Retina (tissue), 1 donor: ENCODE data around the gene METRN.
"Not testable (repeated sequence)": the region's sequence is repeated elsewhere in the genome, so short reads cannot be mapped to it uniquely, and the experiment has no call there.

Source experiments
- DNase-seq: peaks from one replicate; pipeline ENCODE4 v3.0.0-alpha.2; 2016

The METRN gene

DNA sequence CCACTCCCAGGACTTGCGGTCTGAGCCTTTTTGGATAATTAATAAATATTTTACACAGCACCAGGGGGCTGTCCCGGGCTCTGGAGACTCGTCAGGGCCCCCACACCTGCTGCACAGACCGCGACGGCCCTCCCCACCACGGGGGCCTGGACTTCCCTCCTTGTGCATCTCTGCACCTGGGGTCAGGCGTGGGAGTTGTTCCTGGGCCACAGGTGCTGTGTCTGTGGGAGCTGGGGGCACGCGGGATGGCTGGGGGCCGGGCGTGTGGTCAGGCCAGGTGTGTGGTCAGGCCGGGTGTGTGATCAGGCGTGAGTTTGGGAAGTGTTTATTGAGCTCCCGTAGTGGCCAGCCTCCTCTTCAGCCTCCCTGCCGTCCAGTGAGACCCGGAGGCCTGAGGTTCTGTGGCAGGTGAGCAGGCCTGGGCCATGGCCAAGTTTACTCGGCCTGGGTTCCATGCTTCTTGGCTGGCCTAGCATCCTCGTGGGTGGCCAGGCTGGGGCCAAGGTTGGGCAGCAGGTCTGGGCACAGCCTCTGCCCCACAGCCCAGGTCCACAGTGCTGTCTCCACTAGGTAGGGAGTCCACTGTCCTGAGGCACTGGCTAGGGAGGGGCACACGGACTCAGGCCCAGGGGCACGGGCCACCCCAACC lies 36.6 kb upstream of the METRN start:
- DNase-seq = no peak

GRCh38 chr16:678858-679813 lies 35.8 kb upstream of the METRN start:
- DNase-seq = peak; percentile 88

DNA sequence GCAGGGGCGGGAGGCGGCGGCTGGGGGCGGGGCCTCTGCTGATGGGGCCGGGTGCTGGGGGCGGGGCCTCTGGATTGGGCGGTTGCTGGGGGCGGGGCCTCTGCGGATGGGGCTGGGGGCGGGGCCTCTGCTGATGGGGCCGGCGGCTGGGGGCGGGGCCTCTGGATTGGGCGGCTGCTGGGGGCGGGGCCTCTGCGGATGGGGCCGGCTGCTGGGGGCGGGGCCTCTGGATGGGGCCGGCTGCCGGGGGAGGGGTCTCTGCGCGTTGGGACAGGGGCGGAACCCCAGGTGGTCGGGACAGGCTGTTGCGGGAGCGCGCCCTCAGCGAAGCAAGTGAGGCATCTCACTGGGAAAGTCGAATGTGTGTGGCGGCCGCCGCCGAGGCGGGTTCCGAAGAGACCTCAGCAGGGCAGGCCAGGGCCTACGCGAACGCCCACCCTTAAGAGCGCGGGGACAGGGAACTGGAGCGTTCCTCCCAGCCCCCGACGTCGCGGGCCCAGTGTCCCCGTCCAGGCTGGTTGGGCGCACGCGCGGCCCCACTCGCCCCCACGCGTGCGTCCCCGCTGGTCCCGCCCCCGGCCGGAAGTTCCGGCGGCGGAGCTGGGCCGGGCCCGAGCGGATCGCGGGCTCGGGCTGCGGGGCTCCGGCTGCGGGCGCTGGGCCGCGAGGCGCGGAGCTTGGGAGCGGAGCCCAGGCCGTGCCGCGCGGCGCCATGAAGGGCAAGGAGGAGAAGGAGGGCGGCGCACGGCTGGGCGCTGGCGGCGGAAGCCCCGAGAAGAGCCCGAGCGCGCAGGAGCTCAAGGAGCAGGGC lies 34.9 kb upstream of the METRN start, which contains the start of gene STUB1:
Gene STUB1, plus strand, starts transcription at position 597 of the 811 bp plus-strand sequence. Its CDS starts 116 bp downstream, at position 713.
- DNase-seq = peak; percentile 90

DNA sequence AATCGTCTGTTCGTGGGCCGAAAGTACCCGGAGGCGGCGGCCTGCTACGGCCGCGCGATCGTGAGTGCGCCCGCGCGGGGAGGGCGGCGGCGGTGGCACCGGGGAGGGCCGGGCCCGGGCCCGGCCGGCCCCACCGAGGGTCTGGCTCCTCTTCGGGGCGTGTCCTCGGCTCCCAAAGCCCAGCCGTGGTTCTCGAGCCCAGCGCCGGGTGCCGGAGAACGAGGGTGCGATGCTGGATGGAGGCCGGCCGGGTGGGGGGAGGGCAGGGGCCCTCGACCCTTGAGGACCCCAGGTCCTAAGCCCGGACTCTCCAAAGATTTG lies 34.3 kb upstream of the METRN start:
- DNase-seq = no peak

GRCh38 chr16:680967-681745 lies 33.8 kb upstream of the METRN start:
- no peak for DNase-seq

- no peak for DNase-seq
Observed at GRCh38 chr16:681746-682427, 33.0 kb upstream of the METRN start.

DNA sequence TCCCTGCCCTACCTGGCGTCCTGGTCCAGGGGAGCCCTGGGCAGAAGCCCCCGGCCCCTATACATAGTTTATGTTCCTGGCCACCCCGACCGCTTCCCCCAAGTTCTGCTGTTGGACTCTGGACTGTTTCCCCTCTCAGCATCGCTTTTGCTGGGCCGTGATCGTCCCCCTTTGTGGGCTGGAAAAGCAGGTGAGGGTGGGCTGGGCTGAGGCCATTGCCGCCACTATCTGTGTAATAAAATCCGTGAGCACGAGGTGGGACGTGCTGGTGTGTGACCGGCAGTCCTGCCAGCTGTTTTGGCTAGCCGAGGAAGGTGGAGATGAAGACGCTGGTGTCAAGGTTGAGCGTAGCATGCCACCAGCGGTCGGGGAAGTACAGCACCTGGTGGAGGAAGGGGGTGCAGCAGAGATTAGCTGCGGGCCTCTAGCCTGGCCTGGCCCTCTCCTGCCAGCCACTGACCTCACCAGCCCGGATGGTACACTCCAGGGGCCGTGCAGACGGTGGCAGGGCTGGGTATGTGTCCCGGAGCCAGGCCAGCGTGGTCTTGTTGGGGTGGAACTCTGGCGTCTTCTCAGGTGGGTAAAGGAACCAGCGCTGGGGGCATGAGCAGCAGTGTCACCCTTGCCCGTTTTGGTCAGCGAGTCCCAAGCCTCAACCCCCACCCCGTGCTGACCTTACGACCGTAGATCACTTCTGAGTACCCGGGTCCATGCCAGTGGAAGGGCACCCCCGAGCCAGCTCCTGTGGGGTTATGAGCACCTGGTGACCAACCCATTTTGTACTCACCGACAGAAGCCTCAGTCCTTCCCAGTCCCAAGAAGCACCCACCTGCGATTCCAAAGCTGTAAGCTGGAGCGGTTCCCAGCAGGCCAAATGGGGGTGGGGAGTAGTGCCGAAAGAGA lies 32.2 kb upstream of the METRN start:
- no peak for DNase-seq

DNA sequence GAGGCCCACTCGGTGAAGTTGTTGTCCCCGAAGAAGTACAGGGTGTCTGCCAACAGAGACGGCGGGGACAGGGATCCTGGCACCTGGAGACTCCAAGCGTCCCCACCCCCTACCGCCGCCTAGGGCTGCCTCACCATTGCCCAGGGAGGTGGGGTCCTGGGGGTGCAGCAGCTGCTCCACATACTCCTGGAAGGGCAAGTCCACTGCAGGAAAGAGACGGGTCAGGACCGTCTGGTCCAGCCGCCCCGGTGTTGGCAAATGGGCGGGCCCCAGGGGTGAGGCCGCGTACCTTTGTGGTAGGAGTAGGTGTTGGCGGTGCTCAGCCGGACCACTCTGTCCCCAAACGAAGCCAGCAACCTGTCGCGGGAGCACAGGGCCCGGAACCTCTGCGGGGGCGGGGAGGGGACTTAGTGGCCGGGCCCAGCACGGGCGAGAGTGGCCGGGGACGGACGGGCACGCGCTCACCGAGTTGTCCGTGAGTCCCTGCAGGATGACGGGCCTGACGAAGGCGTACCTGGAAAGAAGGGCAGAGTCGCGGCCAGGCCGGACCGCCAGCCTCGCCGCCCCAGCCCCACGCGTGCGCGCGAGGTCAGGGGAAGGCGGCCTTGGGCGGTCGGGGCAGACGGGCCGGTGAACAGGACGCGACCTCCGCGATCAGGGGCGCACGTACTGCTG lies 31.4 kb upstream of the METRN start:
- DNase-seq = no peak

DNA sequence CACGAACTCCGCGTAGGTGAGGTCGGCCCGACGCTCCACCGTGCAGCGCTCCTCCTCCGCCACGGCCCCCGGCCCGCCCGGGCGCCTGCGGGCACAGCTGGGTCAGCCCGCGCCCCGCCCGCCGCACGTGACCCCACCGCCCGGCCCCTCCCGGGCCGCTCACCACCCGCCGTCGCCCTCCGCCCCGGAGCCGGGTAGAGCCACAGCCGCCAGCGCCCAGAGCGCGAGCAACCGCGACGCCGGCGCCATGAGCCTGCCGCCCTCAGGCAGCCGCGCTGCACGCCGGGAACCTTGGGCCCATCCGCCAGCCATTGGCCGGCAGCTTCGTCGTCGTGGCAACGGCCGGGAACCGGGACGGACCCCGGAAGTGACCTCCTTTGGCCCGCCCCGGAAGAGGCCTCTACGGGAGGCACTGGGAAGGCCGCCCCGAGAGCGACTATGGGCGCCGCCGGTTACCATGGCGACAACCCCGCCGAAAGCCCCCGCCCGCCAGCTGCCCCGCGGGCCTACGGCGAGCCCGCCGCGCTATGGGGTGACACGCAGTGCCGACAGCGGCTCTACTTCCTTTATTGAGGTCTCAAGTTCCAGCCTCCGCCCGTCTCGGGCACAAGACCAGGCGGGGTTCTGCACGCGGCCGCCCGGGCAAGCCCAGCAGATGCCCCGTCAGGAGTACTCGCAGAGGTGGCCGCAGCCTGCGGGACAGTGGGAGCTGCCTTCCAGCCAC lies 30.7 kb upstream of the METRN start, which contains the start of gene JMJD8:
Gene JMJD8, minus strand, starts transcription at position 264 of the 724 bp plus-strand sequence. Its CDS starts 15 bp downstream, at position 249.
- DNase-seq = peak; percentile 98

DNA sequence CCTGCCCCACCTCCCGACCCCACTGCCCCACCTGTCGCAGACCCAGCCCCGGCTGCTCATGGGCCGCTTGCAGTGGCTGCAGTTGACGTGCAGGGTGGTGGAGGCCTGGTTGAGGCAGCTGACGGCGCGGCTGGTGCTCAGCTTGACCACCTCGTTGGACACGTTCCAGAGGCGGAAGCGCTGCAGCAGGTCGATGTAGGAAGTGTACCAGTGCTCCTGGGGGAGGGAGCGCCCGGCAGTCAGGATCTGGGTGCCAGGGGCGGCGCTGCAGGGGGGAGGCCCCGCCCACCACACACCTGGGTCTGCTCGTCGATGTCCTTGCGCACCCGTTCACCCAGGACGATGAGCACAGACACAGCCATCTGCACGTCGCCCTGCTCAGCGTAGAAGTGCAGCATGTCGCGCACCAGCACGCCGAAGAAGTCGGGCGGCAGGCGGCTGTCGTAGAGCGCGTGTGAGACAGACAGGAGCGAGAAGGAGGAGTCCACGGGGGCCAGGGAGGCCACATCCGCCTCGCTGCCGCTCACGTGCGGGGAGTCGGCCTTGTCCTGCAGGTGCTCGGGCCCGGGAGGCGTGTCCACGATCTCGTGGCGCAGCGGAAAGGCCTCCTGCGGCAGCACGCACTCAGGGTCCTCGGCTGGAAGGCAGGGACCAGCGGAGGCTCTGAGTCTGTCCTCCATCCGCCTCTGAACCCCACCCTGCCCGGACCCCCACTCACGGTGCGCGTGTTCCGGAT lies 29.8 kb upstream of the METRN start:
- DNase-seq = no peak

DNA sequence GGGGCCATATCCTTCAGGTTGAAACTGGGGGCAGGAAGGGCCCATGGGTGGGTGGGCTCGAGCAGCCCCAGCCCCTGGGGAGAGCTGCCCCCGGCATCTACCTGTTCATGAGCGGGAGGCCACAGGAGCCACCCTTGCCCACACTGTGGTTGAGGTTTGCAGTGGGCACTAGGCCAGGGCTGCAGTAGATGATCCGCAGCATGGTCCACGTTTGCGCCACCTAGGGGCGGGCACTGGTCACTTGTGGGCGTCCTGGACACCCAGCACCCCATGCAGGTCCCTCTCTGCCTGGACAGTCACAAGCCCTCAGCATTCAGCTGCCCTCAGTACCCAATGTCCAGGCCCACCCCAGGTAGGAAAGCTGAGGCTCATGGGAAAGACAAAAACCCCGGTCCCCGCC lies 29.0 kb upstream of the METRN start:
- DNase-seq = no peak

DNA sequence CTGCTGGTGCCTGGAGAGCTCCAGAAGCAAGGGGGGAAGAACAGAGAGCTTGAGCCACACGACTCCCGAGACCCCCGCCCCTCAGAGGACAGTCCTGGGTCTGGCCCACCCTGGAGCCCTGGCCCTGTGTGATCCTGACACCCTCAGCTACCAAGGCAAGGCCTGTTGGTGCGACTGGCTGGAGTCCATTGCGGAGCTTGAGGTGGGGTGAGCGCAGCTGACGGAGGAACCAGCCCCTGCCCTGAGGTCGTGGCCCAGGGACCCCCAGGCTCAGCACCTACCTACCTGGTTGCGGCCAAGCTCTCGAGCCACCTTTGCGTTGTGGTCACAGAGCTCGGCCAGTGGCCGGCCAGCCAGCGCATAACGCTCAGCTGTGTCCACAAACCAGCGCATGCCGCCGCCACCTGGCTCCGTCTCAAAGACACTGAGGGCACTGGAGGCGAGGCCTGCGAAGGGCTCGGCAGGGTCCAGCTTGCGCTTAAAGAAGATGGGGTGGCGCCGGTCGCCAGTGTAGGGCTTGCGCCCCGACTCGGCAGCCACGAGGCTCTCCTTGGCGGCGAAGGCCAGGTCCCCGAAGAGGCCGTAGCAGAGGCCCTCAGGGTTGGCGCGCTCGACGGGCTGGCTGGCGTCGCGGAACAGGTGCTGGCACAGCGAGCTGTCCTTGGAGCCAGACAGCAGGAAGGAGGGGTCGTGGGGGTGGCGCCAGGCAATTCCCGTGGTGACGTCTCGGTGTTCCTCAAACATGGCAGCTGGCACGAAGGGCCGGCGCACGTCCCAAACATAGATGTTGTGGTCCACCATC lies 28.3 kb upstream of the METRN start:
- no peak for DNase-seq

- DNase-seq = no peak
Observed at GRCh38 chr16:687499-687898, 27.4 kb upstream of the METRN start.

- DNase-seq = no peak
Observed at GRCh38 chr16:689175-689897, 25.6 kb upstream of the METRN start.

DNA sequence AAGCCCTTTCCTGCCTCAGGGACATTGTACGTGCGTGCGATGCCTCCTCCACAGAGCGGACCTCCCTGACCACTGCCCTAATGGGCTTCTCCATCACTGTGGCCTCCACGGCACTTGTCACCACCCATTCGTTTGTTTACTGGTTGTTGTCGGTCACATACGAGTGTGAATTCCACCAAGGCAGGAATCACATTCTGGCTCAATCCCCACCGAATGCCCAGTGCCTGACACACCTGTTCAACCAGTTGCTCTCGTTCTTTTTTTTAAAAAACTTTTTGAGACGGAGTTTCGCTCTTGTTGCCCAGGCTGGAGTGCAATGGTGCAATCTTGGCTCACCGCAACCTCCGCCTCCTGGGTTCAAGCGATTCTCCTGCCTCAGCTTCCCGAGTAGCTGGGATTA lies 23.7 kb upstream of the METRN start:
- DNase-seq = not testable (repeated sequence)

- no peak for DNase-seq
Observed at GRCh38 chr16:692356-693108, 22.4 kb upstream of the METRN start.
